LHCN-M2 (cell line): Measurements from ENCODE around the gene PIK3C2G. TPM values are rescaled to one million over a fixed set of nuclear protein-coding genes. Genes with fewer than 3 reads are reported as not detected.
"Not testable (repeated sequence)": the region's sequence is repeated elsewhere in the genome, so short reads cannot be mapped to it uniquely, and the experiment has no call there.

Source experiments
- DNase-seq: peaks from one replicate; pipeline ENCODE4 v3.0.0-alpha.2; 2012; ENCODE audit warnings: low read depth
- polyA plus RNA-seq: library from polyadenylated mRNA; unstranded; fragments of >200 nt; gene quantifications from one replicate; pipeline ENCODE4 v1.2.1, GENCODE V29; 2012; ENCODE audit warnings: missing spikeins
- total RNA-seq: library from RNA; depleted of rRNA; stranded (reverse); fragments of >200 nt; gene quantifications from 2 replicates; pipeline ENCODE4 v1.2.3, GENCODE V29; 2014; rRNA removed

PIK3C2G gene
- not detected in 2 replicates for total RNA-seq
- polyA plus RNA-seq = not detected

- DNase-seq = no peak
These were observed at the start of gene PIK3C2G for GRCh38 chr12:18261273-18261672. Gene PIK3C2G, plus strand, starts transcription at chr12:18261518. Its CDS starts 20,564 bp downstream, at chr12:18282082.

GRCh38 chr12:18217966-18218365 is 43.4 kb upstream of the PIK3C2G start:
- DNase-seq = peak; percentile 9

- no peak for DNase-seq
These were observed 39.6 kb upstream of the PIK3C2G start for GRCh38 chr12:18221726-18222125.

- DNase-seq = no peak
These were observed 38.6 kb upstream of the PIK3C2G start for GRCh38 chr12:18222699-18223098.

- peak; percentile 37 for DNase-seq
These were observed 36.6 kb upstream of the PIK3C2G start for GRCh38 chr12:18224745-18225144.

GRCh38 chr12:18239526-18239925 is 21.8 kb upstream of the PIK3C2G start:
- DNase-seq = no peak

GRCh38 chr12:18242380-18243089 is 18.8 kb upstream of the PIK3C2G start:
- no peak for DNase-seq

- no peak for DNase-seq
These were observed 18.1 kb upstream of the PIK3C2G start for GRCh38 chr12:18243238-18243637.

GRCh38 chr12:18246066-18246465 is 15.3 kb upstream of the PIK3C2G start:
- peak; percentile 2 for DNase-seq

GRCh38 chr12:18250313-18250916 is 10.9 kb upstream of the PIK3C2G start:
- DNase-seq = peak; percentile 60

- DNase-seq = no peak
These were observed 7.2 kb upstream of the PIK3C2G start for GRCh38 chr12:18254081-18254480.

- not testable (repeated sequence) for DNase-seq
These were observed 6.3 kb upstream of the PIK3C2G start for GRCh38 chr12:18255004-18255403.

- DNase-seq = no peak
These were observed 4.1 kb upstream of the PIK3C2G start for GRCh38 chr12:18257251-18257650.

- no peak for DNase-seq
These were observed 2.4 kb upstream of the PIK3C2G start for GRCh38 chr12:18258929-18259328.

GRCh38 chr12:18259906-18260682 is 1.2 kb upstream of the PIK3C2G start:
- DNase-seq = no peak

GRCh38 chr12:18261906-18262305 is 588 bp downstream of the PIK3C2G start:
- DNase-seq = no peak

GRCh38 chr12:18262514-18262913 is 1.2 kb downstream of the PIK3C2G start:
- no peak for DNase-seq

GRCh38 chr12:18264581-18265075 is 3.3 kb downstream of the PIK3C2G start:
- DNase-seq = no peak

- no peak for DNase-seq
These were observed 6.2 kb downstream of the PIK3C2G start for GRCh38 chr12:18267427-18268099.

- no peak for DNase-seq
These were observed 9.7 kb downstream of the PIK3C2G start for GRCh38 chr12:18270958-18271460.

- DNase-seq = peak; percentile 2
These were observed 14.7 kb downstream of the PIK3C2G start for GRCh38 chr12:18275981-18276380.
